Natural killer cell treated with Interleukin-12 subunit alpha and Interleukin-12 subunit beta and Interleukin-15 and Interleukin-18, amount 100 ng/mL, for 72 hours (primary cell): Measurements from ENCODE around the gene PDE3A. TPM values are rescaled to one million over a fixed set of nuclear protein-coding genes. Genes with fewer than 3 reads are reported as not detected.
"Not testable (repeated sequence)": the region's sequence is repeated elsewhere in the genome, so short reads cannot be mapped to it uniquely, and the experiment has no call there.

ENCODE experiments used
- ATAC-seq, 2 donors: fragments of 150-1000 bp; cut with Tn5 transposase in 1 of 2; sonication (Bioruptor Pico), chemical (Tn5 transposase) in 1 of 2; 2 replicates each; pipeline ENCODE4 v1.10.0; 2021
- DNase-seq: peaks from one replicate; pipeline ENCODE4 v3.0.0; 2022; ENCODE audit warnings: low spot score
- H3K27ac Mint-ChIP-seq, 2 donors: 1 replicate in 1 of 2; 2 replicates in 1 of 2; pipeline ENCODE4 v1.8.0; 2022; ENCODE audit warnings: mixed read lengths in 2 of 2, mild to moderate bottlenecking in 1 of 2, moderate library complexity in 1 of 2
- H3K27me3 Mint-ChIP-seq, 2 donors: 1 replicate in 1 of 2; 2 replicates in 1 of 2; pipeline ENCODE4 v1.8.0; 2022; ENCODE audit warnings: mixed read lengths in 2 of 2
- H3K36me3 Mint-ChIP-seq: one replicate; pipeline ENCODE4 v1.8.0; 2022; ENCODE audit warnings: mixed read lengths
- H3K4me1 Mint-ChIP-seq, 2 donors: 1 replicate in 1 of 2; 2 replicates in 1 of 2; pipeline ENCODE4 v1.8.0; 2022; ENCODE audit warnings: low read depth in 2 of 2, mixed read lengths in 2 of 2, mild to moderate bottlenecking in 1 of 2
- H3K4me3 Mint-ChIP-seq: one replicate; pipeline ENCODE4 v1.8.0; 2022; ENCODE audit warnings: mixed read lengths
- H3K9me3 Mint-ChIP-seq: 2 replicates; pipeline ENCODE4 v1.8.0; 2022; ENCODE audit warnings: mixed read lengths
- total RNA-seq, 2 donors: library from RNA; stranded (reverse); gene quantifications; one replicate each; pipeline ENCODE4 v1.2.3, GENCODE V29; 2022

Gene PDE3A
- total RNA-seq, 2 donors from 2014 or later, result not detected

DNA sequence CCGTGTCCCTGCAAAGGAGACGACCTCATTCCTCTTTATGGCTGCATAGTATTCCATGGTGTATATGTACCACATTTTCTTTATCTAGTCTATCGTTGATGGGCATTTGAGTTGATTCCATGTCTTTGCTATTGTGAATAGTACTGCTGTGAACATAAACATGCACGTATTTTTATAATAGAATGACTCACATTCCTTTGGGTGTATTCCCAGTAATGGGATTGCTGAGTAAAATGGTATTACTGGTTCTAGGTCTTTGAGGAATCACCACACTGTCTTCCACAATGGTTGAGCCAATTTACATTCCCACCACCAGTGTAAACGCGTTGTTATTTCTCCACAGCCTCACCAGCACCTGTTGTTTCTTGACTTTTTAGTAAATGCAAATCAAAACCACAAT lies 16.5 kb downstream of the PDE3A start:
- not testable (repeated sequence) for H3K9me3 Mint-ChIP-seq, DNase-seq, H3K4me1 Mint-ChIP-seq, H3K27me3 Mint-ChIP-seq, H3K36me3 Mint-ChIP-seq, H3K4me3 Mint-ChIP-seq, H3K27ac Mint-ChIP-seq, ATAC-seq

DNA sequence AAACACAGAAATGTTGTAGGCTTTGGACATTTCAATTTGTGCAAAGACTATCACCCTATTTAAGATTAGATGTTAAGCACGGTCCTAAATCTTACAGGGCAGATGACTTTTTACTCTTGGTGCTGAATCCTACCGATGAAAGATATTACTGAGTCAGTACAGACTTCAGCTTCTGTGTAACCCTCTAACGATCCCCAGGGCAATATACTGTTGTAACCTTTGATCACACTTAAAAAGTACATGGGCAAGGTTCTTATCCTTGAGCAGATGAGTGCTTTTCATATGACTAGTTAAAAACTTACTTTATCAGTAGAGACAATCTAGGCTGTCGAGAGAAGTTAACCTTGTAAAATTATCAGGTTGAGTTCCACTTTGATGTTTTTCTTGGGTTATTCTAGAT lies 22.5 kb downstream of the PDE3A start:
- Mint-ChIP-seq H3K9me3 (no peaks in the 10 kb centered on the region), H3K4me3 (no peak overlapping the region), H3K36me3 (no peaks in the 10 kb centered on the region), H3K4me1 (peaks cover 7 to 12% of the 10 kb centered on the region in 2 donors), H3K27me3 (peaks cover 3 to 5% of the 10 kb centered on the region in 2 donors), H3K27ac (no peak overlapping the region)
- ATAC-seq (no peak), DNase-seq (no peak)

DNA sequence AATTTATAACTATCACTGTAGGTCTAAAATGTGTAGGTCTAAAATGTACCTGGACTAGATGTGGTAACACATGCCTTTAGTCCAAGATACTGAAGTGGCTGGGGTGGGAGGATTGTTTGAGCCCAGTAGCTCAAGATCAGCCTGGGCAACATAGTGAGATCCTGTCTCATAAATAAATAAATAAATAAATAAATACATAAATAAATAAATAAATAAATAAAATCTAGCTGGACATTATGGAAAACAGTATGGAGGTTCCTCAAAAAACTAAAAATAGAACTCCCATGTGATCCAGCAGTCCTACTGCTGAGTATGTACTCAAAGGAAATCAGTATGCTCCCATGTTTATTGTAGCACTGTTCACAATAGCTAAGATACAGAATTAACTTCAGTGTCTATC lies 24.0 kb downstream of the PDE3A start:
- Mint-ChIP-seq H3K9me3 (no peaks in the 10 kb centered on the region), H3K36me3 (no peaks in the 10 kb centered on the region), H3K27ac (no peak overlapping the region), H3K4me1 (peaks cover 7 to 12% of the 10 kb centered on the region in 2 donors), H3K4me3 (no peak overlapping the region), H3K27me3 (peaks cover 3 to 5% of the 10 kb centered on the region in 2 donors)
- no peak for DNase-seq
- no peak for ATAC-seq

DNA sequence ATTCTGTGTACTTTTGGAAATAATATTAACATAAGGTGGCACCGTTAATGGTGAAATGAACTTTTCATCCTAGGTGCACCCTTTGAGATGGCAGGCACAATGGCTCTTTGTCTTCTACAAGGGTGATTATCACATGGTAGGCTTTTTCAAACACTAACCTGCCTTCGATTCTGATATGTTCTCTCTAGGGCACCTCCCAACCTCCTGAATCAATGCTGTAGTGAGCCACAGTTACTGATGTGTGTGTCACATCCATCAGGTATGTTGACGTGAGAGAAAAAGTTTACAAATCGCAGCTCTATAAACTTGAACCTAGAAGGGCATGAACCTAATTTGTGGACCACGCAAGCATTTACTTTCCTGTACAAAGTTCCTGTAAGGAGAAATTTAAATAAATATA lies 25.4 kb downstream of the PDE3A start:
- Mint-ChIP-seq H3K4me1 (peaks cover 7 to 16% of the 10 kb centered on the region in 2 donors), H3K27ac (no peak overlapping the region), H3K36me3 (no peaks in the 10 kb centered on the region), H3K9me3 (no peaks in the 10 kb centered on the region), H3K27me3 (peaks cover 3 to 5% of the 10 kb centered on the region in 2 donors), H3K4me3 (no peak overlapping the region)
- DNase-seq (no peak), ATAC-seq (no peak)

DNA sequence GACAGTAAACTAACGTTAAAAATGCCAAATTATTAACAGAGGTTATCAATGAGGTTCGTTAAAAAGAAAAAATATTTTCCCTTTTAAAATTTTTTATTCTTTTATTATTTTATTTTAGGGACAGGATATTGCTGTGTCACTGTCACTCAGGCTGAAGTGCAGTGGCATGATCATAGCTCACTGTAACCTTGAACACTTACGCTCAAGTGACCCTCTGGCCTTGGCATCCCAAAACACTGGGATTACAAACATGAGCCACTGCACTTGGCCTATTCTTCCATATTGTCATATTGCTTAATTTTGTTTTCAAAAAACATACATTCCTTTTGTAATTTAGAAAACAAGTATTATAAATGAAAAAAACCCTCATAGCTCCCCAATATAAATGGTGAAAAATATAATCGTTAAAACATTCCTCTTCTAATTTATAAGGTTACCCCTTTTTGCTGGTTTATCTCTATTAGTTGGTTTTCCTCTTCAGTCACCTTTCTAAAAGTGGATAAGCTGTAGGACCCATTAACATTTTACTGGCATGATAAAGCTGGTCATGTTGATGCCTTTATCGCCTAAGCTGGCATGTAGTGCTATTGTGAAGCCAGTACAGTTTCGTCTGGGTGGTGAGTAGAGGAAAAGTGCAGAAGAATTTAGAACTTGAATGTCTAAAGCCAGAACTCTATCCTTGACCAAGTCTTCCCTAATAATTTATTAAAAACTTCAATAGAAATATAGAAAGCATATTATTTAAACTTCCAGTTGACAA lies 27.6 kb downstream of the PDE3A start:
- Mint-ChIP-seq H3K4me3 (no peak overlapping the region), H3K27ac (no peak overlapping the region), H3K4me1 (peaks cover 5 to 9% of the 10 kb centered on the region in 2 donors), H3K9me3 (no peaks in the 10 kb centered on the region), H3K36me3 (no peaks in the 10 kb centered on the region), H3K27me3 (peaks cover 0 to 3% of the 10 kb centered on the region in 2 donors)
- DNase-seq, result no peak
- ATAC-seq, result no peak

DNA sequence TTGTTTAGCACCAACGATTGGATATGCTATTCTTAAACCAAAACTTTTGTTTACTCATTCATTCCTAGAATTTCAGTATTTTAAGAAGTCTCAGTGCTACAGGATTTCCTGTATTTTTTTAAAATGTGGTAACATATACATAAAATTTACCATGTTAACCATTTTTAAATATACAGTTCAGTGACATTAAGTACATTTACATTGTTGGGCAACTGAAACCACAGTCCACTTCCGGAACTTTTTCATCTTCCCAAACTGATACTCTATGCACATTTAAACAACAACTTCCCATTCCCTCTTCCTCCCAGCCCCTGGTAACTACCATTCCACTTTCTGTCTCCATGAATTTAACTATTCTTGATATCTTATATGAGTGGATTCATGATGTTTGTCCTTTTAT lies 30.3 kb downstream of the PDE3A start:
- Mint-ChIP-seq H3K4me1 (peaks cover 5 to 8% of the 10 kb centered on the region in 2 donors), H3K27me3 (no peaks in the 10 kb centered on the region)

DNA sequence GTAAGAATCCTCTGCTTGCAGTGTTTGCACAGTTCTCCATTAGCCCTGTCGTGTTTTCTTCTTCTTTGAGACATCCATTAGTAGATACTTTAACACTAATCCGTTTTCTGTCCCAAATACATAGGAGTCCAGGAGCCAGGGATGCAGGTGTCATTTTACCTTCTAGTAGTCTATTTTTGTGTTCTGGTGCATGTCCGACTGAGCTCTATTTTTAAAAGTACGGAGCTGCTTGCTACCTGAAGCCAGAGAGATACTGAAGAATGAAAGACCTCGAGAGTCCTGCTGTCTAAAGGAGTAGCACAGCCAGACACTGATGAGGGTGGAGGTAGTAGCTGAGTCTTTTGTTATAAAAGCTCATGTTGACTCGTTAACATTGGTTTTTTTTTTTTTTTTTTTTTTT lies 31.7 kb downstream of the PDE3A start:
- Mint-ChIP-seq H3K9me3 (no peaks in the 10 kb centered on the region), H3K36me3 (no peaks in the 10 kb centered on the region), H3K4me3 (no peak overlapping the region), H3K4me1 (peaks cover 5 to 8% of the 10 kb centered on the region in 2 donors), H3K27me3 (peaks cover 0 to under 1% of the 10 kb centered on the region in 2 donors), H3K27ac (no peak overlapping the region)
- DNase-seq, result no peak
- no peak for ATAC-seq

More for the DNA sequence above, 30.3 kb downstream of the PDE3A start:
- no peak for DNase-seq
- ATAC-seq, result no peak
- Mint-ChIP-seq H3K36me3 (no peaks in the 10 kb centered on the region), H3K4me3 (no peak overlapping the region), H3K27ac (peak overlapping the region in 1 of 2 donors; percentile 47), H3K9me3 (no peaks in the 10 kb centered on the region)

DNA sequence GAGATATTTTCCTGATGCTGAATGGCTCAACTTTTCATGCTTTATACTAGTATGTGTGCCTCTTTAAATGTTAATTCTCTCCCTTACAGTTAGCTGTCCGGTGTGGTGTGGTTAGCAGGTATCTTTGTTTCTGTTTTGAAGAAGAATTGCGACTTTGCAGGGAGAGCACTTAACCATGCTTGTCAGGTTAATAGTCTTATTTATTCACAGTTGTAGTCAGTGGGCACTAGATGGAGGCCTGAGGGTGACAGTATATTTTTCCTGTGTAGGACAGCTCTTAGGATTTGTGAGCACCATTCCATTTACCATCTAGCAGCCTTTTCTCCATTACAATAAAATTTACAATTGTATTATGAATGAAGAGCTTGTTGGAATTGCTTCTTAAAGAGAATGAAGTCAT lies 34.9 kb downstream of the PDE3A start:
- H3K27ac Mint-ChIP-seq, result no peak overlapping the region
- DNase-seq (no peak), ATAC-seq (no peak)
- no peak overlapping the region for H3K4me3 Mint-ChIP-seq
- no peaks in the 10 kb centered on the region for H3K36me3 Mint-ChIP-seq
- peaks cover 4 to 5% of the 10 kb centered on the region in 2 donors for H3K4me1 Mint-ChIP-seq
- H3K27me3 Mint-ChIP-seq, result peaks cover 6 to 8% of the 10 kb centered on the region in 2 donors
- H3K9me3 Mint-ChIP-seq, result no peaks in the 10 kb centered on the region

DNA sequence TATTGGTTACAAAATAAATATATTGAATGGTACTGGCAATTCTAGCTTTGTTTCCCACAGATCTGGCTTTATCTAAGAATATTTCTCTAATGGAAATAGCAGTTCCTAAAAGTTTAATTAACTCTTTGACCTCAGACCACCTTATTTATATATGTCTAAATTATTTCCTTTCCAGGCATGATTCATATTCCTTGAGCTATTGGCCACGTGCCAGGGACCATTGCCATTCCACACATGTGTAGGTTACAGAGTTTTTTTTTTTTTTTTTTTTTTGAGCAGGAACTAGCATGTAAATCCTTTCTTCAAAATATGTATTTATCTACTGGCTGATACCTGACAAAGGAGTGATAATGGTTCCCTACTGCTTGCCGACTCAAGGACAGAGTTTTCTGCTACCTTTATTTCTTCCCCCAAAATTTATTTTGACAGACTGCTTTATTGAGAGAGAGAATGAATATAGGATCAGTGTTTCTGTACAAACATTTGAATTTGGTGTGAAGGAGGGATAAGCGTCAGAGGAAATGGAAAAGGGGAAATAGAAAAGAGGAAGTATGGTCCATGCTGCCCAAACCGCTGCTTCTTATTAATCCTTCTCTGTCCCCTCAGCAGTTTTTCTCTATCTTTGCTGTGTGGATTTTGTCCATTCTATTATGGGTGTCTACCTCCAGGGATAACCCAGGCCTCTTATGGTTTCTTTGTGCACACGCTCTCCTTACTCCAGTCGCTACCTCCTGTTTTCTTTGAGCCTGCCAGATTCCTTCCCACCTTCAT lies 36.4 kb downstream of the PDE3A start:
- Mint-ChIP-seq H3K4me1 (no peaks in the 10 kb centered on the region), H3K9me3 (no peaks in the 10 kb centered on the region), H3K27me3 (peaks cover 6 to 8% of the 10 kb centered on the region in 2 donors), H3K27ac (no peak overlapping the region), H3K4me3 (no peak overlapping the region), H3K36me3 (no peaks in the 10 kb centered on the region)
- ATAC-seq, result no peak
- DNase-seq, result no peak

DNA sequence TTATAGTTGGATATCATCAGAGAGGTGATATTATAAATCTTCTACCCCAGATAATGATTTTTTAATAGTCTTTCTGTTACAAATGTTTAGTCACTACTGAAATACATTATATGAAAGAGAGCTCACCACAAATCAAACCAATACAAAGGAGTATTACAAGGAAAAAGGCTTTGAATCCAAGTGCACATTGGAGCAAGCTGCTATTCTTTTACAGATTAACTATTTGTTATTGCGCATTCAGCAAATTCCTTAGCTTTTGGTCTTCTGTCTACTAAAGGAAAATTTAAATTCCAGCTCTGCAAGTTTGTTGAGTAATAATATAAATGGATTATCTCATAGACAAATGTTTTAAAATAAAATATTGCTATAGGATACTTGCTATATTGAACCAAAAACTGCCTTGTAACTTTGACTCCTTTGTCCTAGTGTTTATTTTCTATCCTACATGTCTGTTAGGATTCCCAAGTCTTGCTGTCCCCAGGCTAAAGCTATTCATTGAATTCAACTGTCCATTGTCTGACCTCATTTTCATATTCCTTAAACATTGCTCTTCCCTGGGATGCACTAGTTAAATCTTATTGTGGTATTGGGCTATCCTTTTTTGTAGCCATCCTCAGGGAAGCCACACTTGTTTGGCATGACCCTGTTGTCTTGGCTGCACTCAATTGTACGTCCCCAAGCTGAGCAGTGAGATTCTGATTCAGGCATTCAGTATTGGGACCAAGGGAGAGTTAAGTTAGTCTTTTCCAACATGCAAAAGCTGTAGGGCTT lies 41.5 kb downstream of the PDE3A start:
- DNase-seq (no peak), ATAC-seq (no peak)
- Mint-ChIP-seq H3K36me3 (no peaks in the 10 kb centered on the region), H3K4me1 (no peaks in the 10 kb centered on the region), H3K27ac (no peak overlapping the region), H3K4me3 (no peak overlapping the region), H3K9me3 (no peaks in the 10 kb centered on the region), H3K27me3 (peaks cover 6 to 17% of the 10 kb centered on the region in 2 donors)

DNA sequence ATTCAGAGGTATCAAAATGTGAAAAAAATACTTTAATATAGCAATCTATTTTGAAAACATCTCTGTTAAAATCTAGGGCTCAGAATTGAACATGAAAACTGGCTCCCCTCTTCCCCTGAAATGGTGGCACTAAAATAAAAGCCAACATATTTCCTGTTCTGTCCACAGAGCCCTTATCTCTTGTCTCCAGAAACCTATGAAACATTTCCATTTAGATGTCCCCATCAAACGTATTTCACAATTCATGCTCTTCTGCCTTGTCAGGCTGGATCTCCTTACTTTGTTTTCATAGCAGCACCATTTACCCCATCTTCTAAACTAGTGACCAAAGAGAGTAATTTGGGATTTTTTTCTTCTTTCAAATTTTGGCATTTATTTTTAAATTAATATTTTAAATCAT lies 42.4 kb downstream of the PDE3A start:
- no peaks in the 10 kb centered on the region for H3K36me3 Mint-ChIP-seq
- no peak overlapping the region for H3K4me3 Mint-ChIP-seq
- H3K27me3 Mint-ChIP-seq, result peaks cover 4 to 16% of the 10 kb centered on the region in 2 donors
- peaks cover 0 to 2% of the 10 kb centered on the region in 2 donors for H3K4me1 Mint-ChIP-seq
- no peaks in the 10 kb centered on the region for H3K9me3 Mint-ChIP-seq
- H3K27ac Mint-ChIP-seq, result no peak overlapping the region
- ATAC-seq, result no peak
- no peak for DNase-seq

DNA sequence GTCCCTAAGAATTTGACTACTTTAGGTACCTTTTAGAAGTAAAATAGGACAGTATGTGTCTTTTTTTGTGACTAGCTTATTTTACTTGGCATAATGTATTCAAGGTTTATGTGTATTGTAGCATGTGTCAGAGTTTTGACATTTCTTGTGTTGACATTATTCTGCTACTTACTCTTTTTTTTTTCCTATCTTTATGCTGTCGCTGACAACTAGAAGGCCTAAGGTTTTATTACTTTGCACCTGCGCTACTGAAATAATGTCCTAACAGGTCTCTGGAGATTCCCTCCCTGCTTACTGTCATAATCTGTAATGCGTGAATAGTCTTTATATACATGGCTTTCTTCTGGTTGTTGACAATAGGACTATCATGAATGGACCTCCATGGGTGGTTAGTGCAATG lies 43.0 kb downstream of the PDE3A start:
- DNase-seq (no peak), ATAC-seq (no peak)
- H3K27ac Mint-ChIP-seq, result no peak overlapping the region
- peaks cover 0 to 2% of the 10 kb centered on the region in 2 donors for H3K4me1 Mint-ChIP-seq
- peaks cover 0 to 15% of the 10 kb centered on the region in 2 donors for H3K27me3 Mint-ChIP-seq
- H3K9me3 Mint-ChIP-seq, result no peaks in the 10 kb centered on the region
- no peak overlapping the region for H3K4me3 Mint-ChIP-seq
- H3K36me3 Mint-ChIP-seq, result no peaks in the 10 kb centered on the region

DNA sequence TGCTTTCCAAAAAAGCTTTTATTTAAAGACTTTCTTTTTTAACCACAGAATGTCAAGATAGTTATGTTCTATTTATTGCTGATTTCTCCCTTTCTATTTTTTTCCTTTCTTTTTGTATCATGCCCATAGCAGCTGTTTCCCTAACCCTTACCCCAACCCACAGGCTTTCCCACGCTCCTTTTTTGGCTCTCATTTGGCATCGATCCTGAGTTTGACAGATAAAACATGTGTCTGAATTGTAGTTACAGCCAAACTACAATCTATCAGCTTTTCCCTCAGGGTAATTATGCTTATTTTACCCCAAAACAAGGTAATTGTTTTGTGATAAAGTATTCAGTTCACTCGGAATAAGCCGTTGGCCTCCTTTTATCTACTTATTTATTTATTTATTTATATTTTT lies 46.7 kb downstream of the PDE3A start:
- DNase-seq (no peak), ATAC-seq (no peak)
- no peak overlapping the region for H3K4me3 Mint-ChIP-seq
- peaks cover under 1 to 3% of the 10 kb centered on the region in 2 donors for H3K4me1 Mint-ChIP-seq
- no peak overlapping the region for H3K27ac Mint-ChIP-seq
- peaks cover 0 to 11% of the 10 kb centered on the region in 2 donors for H3K27me3 Mint-ChIP-seq
- no peaks in the 10 kb centered on the region for H3K9me3 Mint-ChIP-seq
- no peaks in the 10 kb centered on the region for H3K36me3 Mint-ChIP-seq

DNA sequence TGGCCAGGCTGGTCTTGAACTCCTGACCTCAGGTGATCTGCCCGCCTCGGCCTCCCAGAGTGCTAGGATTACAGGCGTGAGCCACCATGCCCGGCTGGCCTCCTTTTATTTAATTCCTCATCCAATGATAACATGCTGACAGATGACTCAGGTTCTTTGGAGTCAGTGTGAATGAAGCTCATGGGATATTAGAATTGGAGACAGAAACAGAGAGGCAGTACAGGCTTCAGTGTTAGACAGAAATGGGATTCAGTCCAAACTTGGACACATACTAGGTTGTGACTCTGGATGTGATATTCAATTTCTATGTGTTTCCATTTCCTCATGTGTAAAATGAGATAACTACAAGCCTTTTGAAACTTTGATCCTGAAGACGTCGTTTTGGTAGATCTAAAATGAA lies 47.3 kb downstream of the PDE3A start:
- peaks cover 0 to 10% of the 10 kb centered on the region in 2 donors for H3K27me3 Mint-ChIP-seq
- DNase-seq (no peak), ATAC-seq (no peak)
- H3K27ac Mint-ChIP-seq, result no peak overlapping the region
- no peak overlapping the region for H3K4me3 Mint-ChIP-seq
- peaks cover 7 to 9% of the 10 kb centered on the region in 2 donors for H3K4me1 Mint-ChIP-seq
- no peaks in the 10 kb centered on the region for H3K36me3 Mint-ChIP-seq
- H3K9me3 Mint-ChIP-seq, result no peaks in the 10 kb centered on the region
